Endothelial cell (in vitro differentiated cells): ENCODE results near the gene PRDM15. TPM values are rescaled to one million over a fixed set of nuclear protein-coding genes. Genes with fewer than 3 reads are reported as not detected.
A peak's percentile ranks its signal among the peaks of the same experiment; 100 is the strongest.

Experiments used
- DNase-seq: peaks from one replicate; pipeline ENCODE4 v3.0.0; 2021; ENCODE audit warnings: low spot score
- H3K27ac Mint-ChIP-seq: one replicate; pipeline ENCODE4 v1.8.0; 2021; ENCODE audit warnings: mixed read lengths, inconsistent platforms; ENCODE audit not compliant: unreplicated experiment
- H3K27me3 Mint-ChIP-seq: one replicate; pipeline ENCODE4 v1.8.0; 2021; ENCODE audit warnings: mild to moderate bottlenecking, moderate library complexity, mixed read lengths, inconsistent platforms; ENCODE audit not compliant: unreplicated experiment
- H3K36me3 Mint-ChIP-seq: one replicate; pipeline ENCODE4 v1.8.0; 2021; ENCODE audit warnings: mild to moderate bottlenecking, low read depth, mixed read lengths, inconsistent platforms; ENCODE audit not compliant: unreplicated experiment
- H3K4me1 Mint-ChIP-seq: one replicate; pipeline ENCODE4 v1.8.0; 2021; ENCODE audit warnings: mild to moderate bottlenecking, mixed read lengths, inconsistent platforms; ENCODE audit not compliant: unreplicated experiment
- H3K4me3 Mint-ChIP-seq: one replicate; pipeline ENCODE4 v1.8.0; 2021; ENCODE audit warnings: mild to moderate bottlenecking, mixed read lengths, inconsistent platforms; ENCODE audit not compliant: unreplicated experiment
- H3K9me3 Mint-ChIP-seq: one replicate; pipeline ENCODE4 v1.8.0; 2021; ENCODE audit warnings: mixed read lengths, inconsistent platforms; ENCODE audit not compliant: unreplicated experiment
- total RNA-seq: library from RNA; stranded (reverse); fragmentation: NEBNext Ultra II Directional; extraction: Animal tissue kit (Norgen Biotek cat#: 25700); gene quantifications from one replicate; pipeline ENCODE4 v1.2.1, GENCODE V29; 2021; ENCODE audit not compliant: unreplicated experiment
- TF ChIP-seq, protein P1 (sequence below): fragments of 200-600 bp; sonication (generic); IDR thresholded peaks from one replicate; pipeline ENCODE4 v1.5.0; 2021; ENCODE audit warnings: antibody characterized with exemption; ENCODE audit not compliant: unreplicated experiment

The PRDM15 gene
- total RNA-seq, 1 donor from 2014 or later = 7.5 TPM

DNA sequence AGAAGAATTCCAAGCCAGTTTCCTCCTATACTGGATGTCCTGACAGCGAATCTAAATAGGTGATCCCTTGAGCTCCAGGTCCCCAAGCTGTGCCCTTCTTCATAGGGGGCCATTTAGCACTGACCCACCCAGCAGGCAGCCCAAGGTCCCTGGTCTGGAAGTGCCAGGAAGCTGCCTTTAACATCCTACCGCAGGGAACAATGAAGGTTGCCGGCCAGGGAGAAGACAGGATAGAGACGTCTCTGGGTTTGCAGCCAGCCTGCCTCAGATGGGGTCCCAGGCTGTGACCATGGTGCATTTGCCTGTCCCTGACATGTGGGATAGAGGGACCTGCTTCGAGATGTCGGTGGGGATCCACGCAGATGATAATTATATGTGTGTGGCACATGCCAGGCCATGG is 109.6 kb downstream of the PRDM15 start:
- Mint-ChIP-seq H3K27ac (peak overlapping the region; percentile 97), H3K27me3 (peaks cover 7% of the 10 kb centered on the region), H3K36me3 (peaks cover 7% of the 10 kb centered on the region), H3K4me1 (peaks cover 44% of the 10 kb centered on the region), H3K4me3 (peak overlapping the region; percentile 85), H3K9me3 (no peaks in the 10 kb centered on the region)
- TF ChIP-seq, protein P1, sequence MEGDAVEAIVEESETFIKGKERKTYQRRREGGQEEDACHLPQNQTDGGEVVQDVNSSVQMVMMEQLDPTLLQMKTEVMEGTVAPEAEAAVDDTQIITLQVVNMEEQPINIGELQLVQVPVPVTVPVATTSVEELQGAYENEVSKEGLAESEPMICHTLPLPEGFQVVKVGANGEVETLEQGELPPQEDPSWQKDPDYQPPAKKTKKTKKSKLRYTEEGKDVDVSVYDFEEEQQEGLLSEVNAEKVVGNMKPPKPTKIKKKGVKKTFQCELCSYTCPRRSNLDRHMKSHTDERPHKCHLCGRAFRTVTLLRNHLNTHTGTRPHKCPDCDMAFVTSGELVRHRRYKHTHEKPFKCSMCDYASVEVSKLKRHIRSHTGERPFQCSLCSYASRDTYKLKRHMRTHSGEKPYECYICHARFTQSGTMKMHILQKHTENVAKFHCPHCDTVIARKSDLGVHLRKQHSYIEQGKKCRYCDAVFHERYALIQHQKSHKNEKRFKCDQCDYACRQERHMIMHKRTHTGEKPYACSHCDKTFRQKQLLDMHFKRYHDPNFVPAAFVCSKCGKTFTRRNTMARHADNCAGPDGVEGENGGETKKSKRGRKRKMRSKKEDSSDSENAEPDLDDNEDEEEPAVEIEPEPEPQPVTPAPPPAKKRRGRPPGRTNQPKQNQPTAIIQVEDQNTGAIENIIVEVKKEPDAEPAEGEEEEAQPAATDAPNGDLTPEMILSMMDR = no peak
- no peak for DNase-seq

DNA sequence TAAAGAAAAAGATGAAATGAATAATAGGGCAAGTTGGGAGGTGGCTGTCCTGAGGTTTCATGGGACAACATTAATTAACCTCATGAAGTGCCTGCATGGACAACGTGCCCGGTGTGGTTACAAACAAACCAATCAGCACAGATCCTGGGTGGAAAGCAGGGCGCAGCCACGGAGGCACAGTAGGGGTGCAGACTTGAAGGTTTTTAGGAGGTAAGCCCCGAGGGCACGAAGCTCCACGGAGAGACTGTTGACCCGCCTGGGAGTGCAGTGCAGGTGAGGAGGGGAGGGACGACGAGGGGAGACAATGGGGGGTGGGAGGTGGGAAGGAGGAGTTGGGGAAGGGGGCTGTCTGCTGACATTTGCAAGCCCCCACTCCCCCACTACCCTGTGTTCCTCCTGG is 110.0 kb downstream of the PRDM15 start:
- H3K36me3 Mint-ChIP-seq = peaks cover 4% of the 10 kb centered on the region
- H3K4me3 Mint-ChIP-seq = peak overlapping the region; percentile 85
- H3K27me3 Mint-ChIP-seq = peaks cover 7% of the 10 kb centered on the region
- no peak for DNase-seq
- H3K4me1 Mint-ChIP-seq = peaks cover 44% of the 10 kb centered on the region
- H3K9me3 Mint-ChIP-seq = no peaks in the 10 kb centered on the region
- TF ChIP-seq, protein P1 = no peak
- peak overlapping the region; percentile 97 for H3K27ac Mint-ChIP-seq

DNA sequence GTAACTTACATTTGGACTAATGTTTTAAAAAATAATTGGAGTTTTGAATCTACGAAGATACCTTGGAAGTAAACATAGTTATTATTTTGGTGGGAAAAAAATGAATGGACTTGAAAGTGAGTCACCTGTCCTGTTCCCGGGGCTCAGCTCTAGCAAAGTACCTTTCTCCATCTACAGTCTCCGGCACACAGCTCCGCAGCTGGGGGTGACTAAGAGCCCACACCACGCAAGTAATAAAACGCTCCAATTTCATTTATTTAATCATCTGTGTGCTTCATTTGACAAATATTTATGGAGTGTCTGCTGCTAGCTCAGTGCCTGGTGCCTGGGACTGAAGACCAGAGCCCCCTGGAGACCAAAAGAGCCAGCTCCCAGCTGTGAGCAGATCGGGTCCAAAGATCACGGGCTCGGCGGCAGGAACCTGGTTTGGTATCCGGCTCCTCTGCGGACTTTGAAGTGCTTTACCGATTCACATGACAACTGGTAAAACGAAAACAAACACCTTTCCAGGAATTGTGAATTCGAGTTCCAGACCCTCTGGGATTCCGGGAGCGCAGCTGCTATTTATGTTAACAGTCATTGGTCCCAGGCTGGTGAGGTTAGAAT is 110.6 kb downstream of the PRDM15 start:
- Mint-ChIP-seq H3K27me3 (peaks cover 7% of the 10 kb centered on the region), H3K9me3 (no peaks in the 10 kb centered on the region), H3K36me3 (peaks cover 4% of the 10 kb centered on the region), H3K4me3 (peak overlapping the region; percentile 97), H3K27ac (peak overlapping the region; percentile 97), H3K4me1 (peaks cover 45% of the 10 kb centered on the region)
- TF ChIP-seq, protein P1 = no peak
- DNase-seq = peak; percentile 72

DNA sequence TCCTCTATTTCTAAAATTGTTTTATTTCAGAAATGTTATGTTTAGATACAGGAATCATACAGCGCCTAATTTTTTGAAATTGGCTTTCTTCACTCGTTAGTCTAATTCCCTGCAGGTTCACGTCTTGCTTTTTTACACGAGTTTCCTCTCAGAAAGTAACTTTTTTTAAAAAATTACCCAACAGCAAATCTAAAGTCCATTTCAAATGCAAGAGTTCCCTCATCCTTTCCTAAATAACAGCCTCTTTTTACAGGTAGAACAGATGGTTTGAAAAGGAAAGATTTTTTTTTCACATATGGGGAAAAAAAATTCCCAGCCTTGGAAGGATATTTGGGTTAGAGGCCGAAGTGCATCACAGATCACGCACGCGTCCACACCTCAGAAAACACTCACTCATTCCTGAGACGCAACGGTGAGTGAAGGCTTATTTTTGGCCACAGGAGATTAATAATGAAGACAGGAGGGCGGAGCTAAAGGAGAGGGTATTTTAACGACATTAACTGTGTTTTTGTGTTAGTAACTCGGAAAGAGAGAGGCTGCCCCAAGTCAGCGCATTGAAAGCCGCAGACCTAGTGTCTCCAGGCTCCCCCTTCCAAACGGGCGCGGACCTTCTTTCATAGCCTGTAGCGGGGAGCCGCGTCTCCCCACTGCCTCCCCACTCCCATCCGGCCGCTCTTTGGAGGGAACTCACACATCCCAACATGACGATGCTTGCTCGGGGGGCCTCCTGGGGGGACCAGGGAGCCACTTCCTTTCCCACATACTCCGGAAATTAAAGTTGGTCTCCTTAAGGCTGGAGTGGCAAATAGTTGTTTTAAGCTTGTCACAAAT is 111.3 kb downstream of the PRDM15 start:
- peak overlapping the region; percentile 97 for H3K27ac Mint-ChIP-seq
- TF ChIP-seq, protein P1 = no peak
- peak overlapping the region; percentile 97 for H3K4me3 Mint-ChIP-seq
- H3K9me3 Mint-ChIP-seq = no peaks in the 10 kb centered on the region
- peaks cover 51% of the 10 kb centered on the region for H3K4me1 Mint-ChIP-seq
- H3K27me3 Mint-ChIP-seq = peaks cover 7% of the 10 kb centered on the region
- peaks cover 8% of the 10 kb centered on the region for H3K36me3 Mint-ChIP-seq
- DNase-seq = peak; percentile 51
